GM12864 (cell line): ENCODE data around the gene DENND6A.

Experiments
- DNase-seq: peaks from one replicate; pipeline ENCODE4 v3.0.0-alpha.2; 2011; ENCODE audit warnings: low read depth
- H3K4me3 ChIP-seq: 2 replicates; pipeline ENCODE4 v1.5.1; 2011; ENCODE audit warnings: mild to moderate bottlenecking, low read depth, low read length, control low read depth
- TF ChIP-seq, protein P1 (sequence below): IDR thresholded peaks from 2 replicates; pipeline ENCODE4 v1.5.1; 2011; ENCODE audit warnings: low read depth, mild to moderate bottlenecking, moderate library complexity, low read length, control low read depth, inconsistent platforms; ENCODE audit errors: missing control alignments

Gene DENND6A

DNA sequence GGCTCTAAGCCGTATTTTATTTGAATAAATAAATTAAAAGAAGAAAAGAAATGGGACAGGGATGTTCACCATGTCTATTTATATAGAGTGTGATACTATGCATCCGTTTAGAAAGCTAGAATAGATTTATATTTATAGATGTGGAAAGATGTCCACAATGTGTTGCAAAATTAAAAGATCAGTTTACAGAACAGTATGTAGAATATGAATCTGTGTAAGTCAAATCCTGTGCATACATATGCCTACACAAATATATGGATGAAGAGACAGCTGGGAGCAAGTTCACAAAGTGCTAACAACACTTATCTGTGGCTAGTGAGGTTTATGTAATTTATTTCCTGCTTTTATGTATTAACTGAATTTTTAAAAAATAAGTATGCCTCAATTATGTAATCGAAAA is 37.8 kb upstream of the DENND6A start:
- H3K4me3 ChIP-seq, result no peak overlapping the region
- TF ChIP-seq, protein P1, sequence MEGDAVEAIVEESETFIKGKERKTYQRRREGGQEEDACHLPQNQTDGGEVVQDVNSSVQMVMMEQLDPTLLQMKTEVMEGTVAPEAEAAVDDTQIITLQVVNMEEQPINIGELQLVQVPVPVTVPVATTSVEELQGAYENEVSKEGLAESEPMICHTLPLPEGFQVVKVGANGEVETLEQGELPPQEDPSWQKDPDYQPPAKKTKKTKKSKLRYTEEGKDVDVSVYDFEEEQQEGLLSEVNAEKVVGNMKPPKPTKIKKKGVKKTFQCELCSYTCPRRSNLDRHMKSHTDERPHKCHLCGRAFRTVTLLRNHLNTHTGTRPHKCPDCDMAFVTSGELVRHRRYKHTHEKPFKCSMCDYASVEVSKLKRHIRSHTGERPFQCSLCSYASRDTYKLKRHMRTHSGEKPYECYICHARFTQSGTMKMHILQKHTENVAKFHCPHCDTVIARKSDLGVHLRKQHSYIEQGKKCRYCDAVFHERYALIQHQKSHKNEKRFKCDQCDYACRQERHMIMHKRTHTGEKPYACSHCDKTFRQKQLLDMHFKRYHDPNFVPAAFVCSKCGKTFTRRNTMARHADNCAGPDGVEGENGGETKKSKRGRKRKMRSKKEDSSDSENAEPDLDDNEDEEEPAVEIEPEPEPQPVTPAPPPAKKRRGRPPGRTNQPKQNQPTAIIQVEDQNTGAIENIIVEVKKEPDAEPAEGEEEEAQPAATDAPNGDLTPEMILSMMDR, result no peak
- no peak for DNase-seq

- no peak for DNase-seq
- H3K4me3 ChIP-seq, result no peak overlapping the region
- TF ChIP-seq, protein P1, result no peak
Observed at GRCh38 chr3:57729334-57730045, 36.6 kb upstream of the DENND6A start.

- TF ChIP-seq, protein P1, result no peak
- DNase-seq, result no peak
- no peak overlapping the region for H3K4me3 ChIP-seq
Observed at GRCh38 chr3:57727106-57727505, 34.2 kb upstream of the DENND6A start.

- TF ChIP-seq, protein P1, result no peak
- no peak for DNase-seq
- H3K4me3 ChIP-seq, result no peak overlapping the region
Observed at GRCh38 chr3:57726397-57726796, 33.5 kb upstream of the DENND6A start.

DNA sequence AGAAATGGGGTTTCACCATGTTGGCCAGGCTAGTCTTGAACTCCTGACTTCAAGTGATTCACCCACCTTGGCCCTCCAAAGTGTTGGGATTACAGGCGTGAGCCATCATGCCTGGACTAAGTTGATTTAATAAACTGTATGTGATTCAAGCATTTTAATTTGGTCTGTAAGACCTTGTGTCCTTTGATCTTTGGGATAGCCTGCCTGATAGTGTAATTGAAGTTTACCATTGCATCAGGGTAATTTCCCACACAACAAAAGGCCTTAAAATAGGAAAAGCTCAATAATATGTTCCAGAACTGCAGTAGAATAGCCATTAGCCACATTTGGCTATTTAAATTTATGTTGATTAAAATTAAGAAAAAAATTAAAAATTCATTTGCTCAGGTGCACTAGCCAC is 25.2 kb upstream of the DENND6A start:
- TF ChIP-seq, protein P1, result no peak
- no peak for DNase-seq
- no peak overlapping the region for H3K4me3 ChIP-seq

- DNase-seq, result no peak
- no peak overlapping the region for H3K4me3 ChIP-seq
- TF ChIP-seq, protein P1, result no peak
Observed at GRCh38 chr3:57717205-57717868, 24.5 kb upstream of the DENND6A start.
